GM23338 (cell line): Measurements from ENCODE around the gene RGS7. TPM values are rescaled to one million over a fixed set of nuclear protein-coding genes. Genes with fewer than 3 reads are reported as not detected.

Source experiments
- ATAC-seq: fragments of 200-7000 bp; cut with Tn5 transposase; 3 replicates; pipeline ENCODE4 v1.9.1; 2020
- DNase-seq: peaks from one replicate; pipeline ENCODE4 v3.0.0-alpha.2; 2015; ENCODE audit warnings: low spot score
- H2AFZ ChIP-seq: fragments of 200-600 bp; sonication (generic); 2 replicates; pipeline ENCODE4 v1.8.0; 2016; ENCODE audit warnings: antibody characterized with exemption, mild to moderate bottlenecking, moderate library complexity
- H3F3A ChIP-seq: fragments of 200-600 bp; sonication (generic); replicated peaks from 2 replicates; pipeline ENCODE4 v1.8.0; 2017; ENCODE audit warnings: antibody characterized with exemption, mixed run types, low read depth
- H3K27ac ChIP-seq: fragments of 200-600 bp; sonication (generic); 2 replicates; pipeline ENCODE4 v1.6.1; 2016; ENCODE audit warnings: low read depth
- H3K27me3 ChIP-seq: fragments of 200-600 bp; sonication (generic); 2 replicates; pipeline ENCODE4 v1.8.0; 2016; ENCODE audit warnings: mild to moderate bottlenecking, mixed run types, moderate library complexity; ENCODE audit not compliant: insufficient read depth
- H3K36me3 ChIP-seq: fragments of 200-600 bp; sonication (generic); 2 replicates; pipeline ENCODE4 v1.8.0; 2016; ENCODE audit warnings: mild to moderate bottlenecking; ENCODE audit not compliant: insufficient read depth
- H3K4me1 ChIP-seq: fragments of 200-600 bp; sonication (generic); 2 replicates; pipeline ENCODE4 v1.8.0; 2016; ENCODE audit warnings: mild to moderate bottlenecking, moderate library complexity; ENCODE audit not compliant: insufficient read depth
- H3K4me2 ChIP-seq: fragments of 200-600 bp; sonication (generic); 2 replicates; pipeline ENCODE4 v1.7.1; 2017; ENCODE audit warnings: mixed run types
- H3K4me3 ChIP-seq: fragments of 200-600 bp; sonication (generic); 2 replicates; pipeline ENCODE4 v1.6.1; 2016; ENCODE audit warnings: mixed run types
- H3K79me2 ChIP-seq: fragments of 200-600 bp; sonication (generic); replicated peaks from 2 replicates; pipeline ENCODE4 v1.8.0; 2017; ENCODE audit warnings: mild to moderate bottlenecking; ENCODE audit not compliant: insufficient read depth
- H3K9me2 ChIP-seq: fragments of 200-600 bp; sonication (generic); 2 replicates; pipeline ENCODE4 v1.8.0; 2017; ENCODE audit not compliant: insufficient read depth
- H4K20me1 ChIP-seq: fragments of 200-600 bp; sonication (generic); replicated peaks from 2 replicates; pipeline ENCODE4 v1.8.0; 2017; ENCODE audit warnings: mild to moderate bottlenecking; ENCODE audit not compliant: insufficient read depth
- H3K27ac Mint-ChIP-seq: 2 replicates; pipeline ENCODE4 v1.8.0; 2020; ENCODE audit warnings: inconsistent platforms, mild to moderate bottlenecking, moderate library complexity, mixed read lengths
- H3K27me3 Mint-ChIP-seq: 3 replicates; pipeline ENCODE4 v1.8.0; 2022; ENCODE audit warnings: low read depth, mild to moderate bottlenecking, moderate library complexity, mixed read lengths, inconsistent platforms; ENCODE audit not compliant: insufficient read depth, poor library complexity
- H3K36me3 Mint-ChIP-seq: 3 replicates; pipeline ENCODE4 v1.8.0; 2021; ENCODE audit warnings: low read depth, mild to moderate bottlenecking, inconsistent platforms, moderate library complexity, mixed read lengths
- H3K4me1 Mint-ChIP-seq: 3 replicates; pipeline ENCODE4 v1.8.0; 2020; ENCODE audit warnings: mild to moderate bottlenecking, inconsistent platforms, mixed read lengths
- H3K4me3 Mint-ChIP-seq: 3 replicates; pipeline ENCODE4 v1.8.0; 2021; ENCODE audit warnings: moderate library complexity, mild to moderate bottlenecking, inconsistent platforms, mixed read lengths
- H3K9me3 Mint-ChIP-seq: 3 replicates; pipeline ENCODE4 v1.8.0; 2020; ENCODE audit warnings: moderate library complexity, mild to moderate bottlenecking, inconsistent platforms, mixed read lengths
- CREB1 ChIP-seq: fragments of 250-450 bp; sonication (Bioruptor Pico); IDR thresholded peaks from 2 replicates; pipeline ENCODE4 v1.5.0; 2020; ENCODE audit warnings: low read depth, mild to moderate bottlenecking, moderate library complexity
- CTCF ChIP-seq, 2 experiments: fragments of 200-600 bp in 1 of 2; sonication (generic) in 1 of 2; conservative IDR thresholded peaks; 2 replicates each; pipeline versions ENCODE4 v1.5.1 to v1.6.1; 2016 to 2017; ENCODE audit warnings: antibody characterized with exemption in 2 of 2, low read depth in 2 of 2, mild to moderate bottlenecking in 2 of 2, moderate library complexity in 1 of 2
- ETS1 ChIP-seq: IDR thresholded peaks from 2 replicates; pipeline ENCODE4 v1.6.1; 2016; ENCODE audit warnings: antibody characterized with exemption
- EZH2 ChIP-seq: fragments of 200-600 bp; sonication (generic); IDR thresholded peaks from one replicate; pipeline ENCODE4 v1.8.0; 2017; ENCODE audit warnings: antibody characterized with exemption, mild to moderate bottlenecking, low read depth; ENCODE audit not compliant: unreplicated experiment
- EZH2phosphoT487 ChIP-seq: fragments of 200-600 bp; sonication (generic); IDR thresholded peaks from one replicate; pipeline ENCODE4 v1.8.1; 2018; ENCODE audit warnings: antibody characterized with exemption; ENCODE audit not compliant: unreplicated experiment
- JUNB ChIP-seq: IDR thresholded peaks from one replicate; pipeline ENCODE4 v1.6.1; 2016; ENCODE audit warnings: antibody characterized with exemption; ENCODE audit not compliant: unreplicated experiment
- NANOG ChIP-seq: IDR thresholded peaks from 2 replicates; pipeline ENCODE4 v1.6.1; 2016; ENCODE audit warnings: antibody characterized with exemption, borderline replicate concordance
- REST ChIP-seq: IDR thresholded peaks from one replicate; pipeline ENCODE4 v1.6.1; 2018; ENCODE audit warnings: antibody characterized with exemption; ENCODE audit not compliant: unreplicated experiment
- STAT1 ChIP-seq: IDR thresholded peaks from one replicate; pipeline ENCODE4 v1.6.1; 2016; ENCODE audit warnings: antibody characterized with exemption; ENCODE audit not compliant: unreplicated experiment
- ZNF114 ChIP-seq: fragments of 250-450 bp; sonication (Bioruptor Pico); IDR thresholded peaks from 2 replicates; pipeline ENCODE4 v1.5.0; 2020; ENCODE audit warnings: mild to moderate bottlenecking, moderate library complexity
- ZNF331 ChIP-seq: fragments of 250-450 bp; sonication (Bioruptor Pico); IDR thresholded peaks from 2 replicates; pipeline ENCODE4 v1.5.0; 2020; ENCODE audit warnings: low read depth, mild to moderate bottlenecking, moderate library complexity
- ZNF462 ChIP-seq: fragments of 250-450 bp; sonication (Bioruptor Pico); IDR thresholded peaks from 2 replicates; pipeline ENCODE4 v1.5.0; 2020; ENCODE audit warnings: mild to moderate bottlenecking, moderate library complexity
- polyA plus RNA-seq: library from polyadenylated mRNA; unstranded; fragments of >200 nt; fragmentation: Nextera tagmentation; extraction: Ambion mirVana; gene quantifications from 2 replicates; pipeline ENCODE4 v1.2.1, GENCODE V29; 2016
- total RNA-seq: library from RNA; depleted of rRNA; stranded (reverse); fragments of >200 nt; shearing (Covaris generic); gene quantifications from 2 replicates; pipeline ENCODE4 v1.2.3, GENCODE V29; 2014

The RGS7 gene
- total and polyA plus RNA-seq, 2 experiments from 2014 or later: 2.0 to 2.2 TPM

DNA sequence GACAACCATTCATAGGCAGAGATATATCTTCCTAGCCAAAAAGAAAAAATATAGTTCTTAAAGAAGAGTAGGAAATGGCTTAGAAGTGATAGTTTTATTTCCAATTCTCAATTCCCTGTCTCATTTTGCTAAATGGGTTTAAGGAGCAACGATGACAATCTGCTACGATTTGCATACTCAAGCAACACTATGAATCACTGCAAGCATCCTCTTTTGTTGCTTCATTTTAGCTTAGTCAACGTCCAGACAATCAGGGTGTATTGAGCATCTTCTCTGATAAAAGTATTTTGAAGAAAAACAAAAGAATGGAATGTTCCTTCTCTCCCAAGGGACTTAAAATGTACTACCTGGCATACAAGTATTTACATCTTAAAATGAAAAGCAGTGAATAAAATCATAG, 80.6 kb downstream of the RGS7 start:
- Mint-ChIP-seq H3K27me3 (peaks cover 2% of the 10 kb centered on the region), H3K4me1 (no peaks in the 10 kb centered on the region), H3K9me3 (peaks cover 34% of the 10 kb centered on the region), H3K27ac (no peak overlapping the region), H3K4me3 (no peak overlapping the region), H3K36me3 (peaks cover 20% of the 10 kb centered on the region)
- Histone ChIP-seq H2AFZ (no peak overlapping the region), H3K36me3 (no peaks in the 10 kb centered on the region; the same call in 1 of the 2 replicates), H3K9me2 (peaks cover 9% of the 10 kb centered on the region; the same call in 1 of the 2 replicates), H4K20me1 (no peaks in the 10 kb centered on the region), H3K79me2 (no peaks in the 10 kb centered on the region), H3F3A (no peaks in the 10 kb centered on the region), H3K27ac (no peak overlapping the region), H3K27me3 (no peaks in the 10 kb centered on the region), H3K4me2 (no peak overlapping the region), H3K4me1 (no peaks in the 10 kb centered on the region), H3K4me3 (no peak overlapping the region)
- no peak for ATAC-seq
- TF ChIP-seq ETS1: no peak
- TF ChIP-seq ZNF331 (CRISPR knock-in tag): no peak
- TF ChIP-seq STAT1: no peak
- TF ChIP-seq EZH2: no peak
- no peak for TF ChIP-seq ZNF462
- TF ChIP-seq REST: no peak
- TF ChIP-seq CTCF (conservative IDR thresholded peaks at IDR 0.05; ENCODE audit: low read depth in 2 of 2): no peak
- no peak for TF ChIP-seq CREB1
- TF ChIP-seq ZNF114 (CRISPR knock-in tag): no peak
- TF ChIP-seq JUNB: no peak
- TF ChIP-seq EZH2phosphoT487: no peak
- no peak for TF ChIP-seq NANOG
- no peak for DNase-seq
